Right lobe of liver (tissue), 4 donors: Measurements from ENCODE around the gene OTOA.

Experiments used
- POLR2A ChIP-seq: fragments of 450-650 bp; IDR thresholded peaks from one replicate; pipeline ENCODE4 v1.6.1; 2017; ENCODE audit warnings: antibody characterized with exemption, mild to moderate bottlenecking
- TF ChIP-seq, protein P1 (sequence below), 4 donors: fragments of 200-600 bp in 3 of 4; fragments of 450-650 bp in 1 of 4; IDR thresholded peaks; one replicate each; pipeline versions ENCODE4 v1.5.1 to v1.8.0; 2016 to 2022; ENCODE audit warnings: antibody characterized with exemption in 4 of 4, mild to moderate bottlenecking in 2 of 4
- donor health status: DM: no; HTN: no; CAD: no.
- donor health status: DM: no; HTN: no; CAD: no.
- donor health status: DM: no; HTN: yes; CAD: no.

DNA sequence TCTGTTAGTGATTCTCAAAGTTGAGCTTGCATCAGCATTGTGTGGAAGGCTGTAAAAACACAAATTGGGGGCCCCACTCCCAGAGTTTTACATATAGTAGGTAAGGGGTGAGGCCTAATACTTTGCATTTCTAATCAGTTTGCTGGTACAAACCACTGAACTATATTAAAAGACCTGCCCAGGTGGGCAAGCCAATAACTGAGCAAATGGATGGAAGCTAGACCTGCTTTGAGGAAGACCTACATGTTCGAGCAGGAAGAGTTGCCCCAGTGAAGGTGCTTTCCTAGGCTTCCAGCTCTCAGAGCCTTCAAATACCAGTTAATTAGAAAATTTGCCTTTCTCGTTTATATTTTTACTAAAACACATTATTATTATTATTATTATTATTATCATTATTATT lies 56.8 kb downstream of the OTOA start:
- no peak for TF ChIP-seq POLR2A
- TF ChIP-seq, protein P1, sequence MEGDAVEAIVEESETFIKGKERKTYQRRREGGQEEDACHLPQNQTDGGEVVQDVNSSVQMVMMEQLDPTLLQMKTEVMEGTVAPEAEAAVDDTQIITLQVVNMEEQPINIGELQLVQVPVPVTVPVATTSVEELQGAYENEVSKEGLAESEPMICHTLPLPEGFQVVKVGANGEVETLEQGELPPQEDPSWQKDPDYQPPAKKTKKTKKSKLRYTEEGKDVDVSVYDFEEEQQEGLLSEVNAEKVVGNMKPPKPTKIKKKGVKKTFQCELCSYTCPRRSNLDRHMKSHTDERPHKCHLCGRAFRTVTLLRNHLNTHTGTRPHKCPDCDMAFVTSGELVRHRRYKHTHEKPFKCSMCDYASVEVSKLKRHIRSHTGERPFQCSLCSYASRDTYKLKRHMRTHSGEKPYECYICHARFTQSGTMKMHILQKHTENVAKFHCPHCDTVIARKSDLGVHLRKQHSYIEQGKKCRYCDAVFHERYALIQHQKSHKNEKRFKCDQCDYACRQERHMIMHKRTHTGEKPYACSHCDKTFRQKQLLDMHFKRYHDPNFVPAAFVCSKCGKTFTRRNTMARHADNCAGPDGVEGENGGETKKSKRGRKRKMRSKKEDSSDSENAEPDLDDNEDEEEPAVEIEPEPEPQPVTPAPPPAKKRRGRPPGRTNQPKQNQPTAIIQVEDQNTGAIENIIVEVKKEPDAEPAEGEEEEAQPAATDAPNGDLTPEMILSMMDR (IDR thresholded peaks at IDR 0.05): no peak
